H1 (cell line): ENCODE results near the gene NLRC5. TPM values are rescaled to one million over a fixed set of nuclear protein-coding genes. Genes with fewer than 3 reads are reported as not detected.

ENCODE experiments used
- CTCF ChIA-PET: fragments of 300-600 bp; sonication (Branson Sonifier 250); formaldehyde crosslinking; loops from one replicate; lab custom pipeline; 2021; ENCODE audit not compliant: partially characterized antibody; lab: Charles Lee
- POLR2A ChIA-PET: fragments of 300-600 bp; sonication (Branson Sonifier 250); formaldehyde crosslinking; loops from one replicate; lab custom pipeline; 2021; ENCODE audit warnings: inconsistent platforms; ENCODE audit not compliant: partially characterized antibody; lab: Charles Lee
- DNase-seq, 2 experiments: peaks; one replicate each; pipeline versions ENCODE4 v3.0.0 to v3.0.0-alpha.2; 2010 to 2022; ENCODE audit warnings: low spot score in 2 of 2, low read depth in 1 of 2, mixed read lengths in 1 of 2
- FAIRE-seq: peaks from 2 replicates; lab custom pipeline; 2011; peaks lifted over from hg19 to GRCh38; lab: Jason Lieb, UNC
- H2AFZ ChIP-seq: 2 replicates; pipeline ENCODE4 v1.8.1; 2012; ENCODE audit warnings: low read length, inconsistent platforms
- H2AK5ac ChIP-seq: 2 replicates; pipeline ENCODE4 v1.6.1; 2013; ENCODE audit warnings: low read depth, low read length
- H2BK120ac ChIP-seq: replicated peaks from 2 replicates; pipeline ENCODE3; 2013; ENCODE audit warnings: low read depth, low read length, inconsistent platforms
- H2BK12ac ChIP-seq: 2 replicates; pipeline ENCODE4 v1.6.1; 2013; ENCODE audit warnings: low read depth, low read length
- H2BK15ac ChIP-seq: 2 replicates; pipeline ENCODE4 v1.6.1; 2013; ENCODE audit warnings: low read length
- H2BK20ac ChIP-seq: 2 replicates; pipeline ENCODE4 v1.6.1; 2013; ENCODE audit warnings: low read length
- H2BK5ac ChIP-seq: 2 replicates; pipeline ENCODE4 v1.6.1; 2013; ENCODE audit warnings: low read depth, low read length
- H3K14ac ChIP-seq: 2 replicates; pipeline ENCODE4 v1.6.1; 2013; ENCODE audit warnings: inconsistent platforms; ENCODE audit not compliant: insufficient read length
- H3K18ac ChIP-seq: 2 replicates; pipeline ENCODE4 v1.6.1; 2013; ENCODE audit warnings: low read length; ENCODE audit errors: extremely low read depth
- H3K23ac ChIP-seq: 2 replicates; pipeline ENCODE4 v1.6.1; 2013; ENCODE audit warnings: inconsistent platforms; ENCODE audit not compliant: insufficient read length
- H3K23me2 ChIP-seq: 2 replicates; pipeline ENCODE4 v1.6.1; 2013; ENCODE audit warnings: low read depth, low read length
- H3K27ac ChIP-seq: 2 replicates; pipeline ENCODE4 v1.6.1; 2011; ENCODE audit warnings: low read depth, low read length, inconsistent platforms
- H3K27me3 ChIP-seq, 4 experiments: replicated peaks in 1 of 4; 1 replicate in 1 of 4; 2 replicates in 3 of 4; pipeline versions ENCODE4 v1.6.1 to v1.8.1; 2011 to 2013; ENCODE audit warnings: low read length in 3 of 4, mild to moderate bottlenecking in 3 of 4, inconsistent platforms in 2 of 4, mixed read lengths in 2 of 4, moderate library complexity in 1 of 4; ENCODE audit not compliant: control insufficient read depth in 3 of 4, insufficient read depth in 3 of 4; ENCODE audit errors: extremely low read depth in 1 of 4
- H3K36me3 ChIP-seq, 4 experiments: 2 replicates each; pipeline versions ENCODE4 v1.6.1 to v1.8.1; 2011 to 2013; ENCODE audit warnings: mild to moderate bottlenecking in 4 of 4, low read length in 3 of 4, moderate library complexity in 2 of 4, control low read depth in 1 of 4, inconsistent platforms in 1 of 4; ENCODE audit not compliant: insufficient read depth in 4 of 4, control insufficient read depth in 2 of 4
- H3K4ac ChIP-seq: replicated peaks from 2 replicates; pipeline ENCODE3; 2013; ENCODE audit warnings: low read length, low read depth, mixed read lengths, inconsistent platforms; ENCODE audit not compliant: insufficient read length
- H3K4me1 ChIP-seq, 4 experiments: replicated peaks in 1 of 4; 1 replicate in 1 of 4; 2 replicates in 3 of 4; pipeline versions ENCODE4 v1.6.1 to v1.8.1; 2011 to 2013; ENCODE audit warnings: low read length in 3 of 4, inconsistent platforms in 2 of 4, mixed read lengths in 1 of 4; ENCODE audit not compliant: insufficient read depth in 4 of 4, control insufficient read depth in 3 of 4
- H3K4me2 ChIP-seq, 2 experiments: 2 replicates each; pipeline versions ENCODE4 v1.6.1 to v1.8.1; 2011 to 2013; ENCODE audit warnings: low read depth in 2 of 2, low read length in 2 of 2, control low read depth in 1 of 2, inconsistent platforms in 1 of 2, mild to moderate bottlenecking in 1 of 2; ENCODE audit not compliant: insufficient read depth in 1 of 2
- H3K4me3 ChIP-seq, 4 experiments: fragments of 200-600, 300-600 bp in 1 of 4; sonication (generic), shearing (Covaris generic), sonication (Bioruptor Twin) in 1 of 4; 2 replicates each; pipeline versions ENCODE4 v1.5.1 to v1.8.1; 2011 to 2016; ENCODE audit warnings: low read length in 4 of 4, low read depth in 3 of 4, control low read depth in 2 of 4, inconsistent platforms in 2 of 4, mild to moderate bottlenecking in 2 of 4, mixed read lengths in 1 of 4, moderate library complexity in 1 of 4; ENCODE audit not compliant: insufficient read depth in 2 of 4; ENCODE audit errors: extremely low read depth in 1 of 4
- H3K56ac ChIP-seq: replicated peaks from 2 replicates; pipeline ENCODE3; 2013; ENCODE audit warnings: low read depth, mild to moderate bottlenecking, mixed read lengths, low read length, inconsistent platforms; ENCODE audit not compliant: insufficient read length
- H3K79me1 ChIP-seq: 2 replicates; pipeline ENCODE4 v1.6.1; 2013; ENCODE audit warnings: low read depth, low read length, control low read depth
- H3K79me2 ChIP-seq, 2 experiments: 2 replicates each; pipeline versions ENCODE4 v1.6.1 to v1.8.1; 2012 to 2013; ENCODE audit warnings: low read length in 2 of 2, mild to moderate bottlenecking in 2 of 2, inconsistent platforms in 1 of 2; ENCODE audit not compliant: insufficient read depth in 2 of 2, control insufficient read depth in 1 of 2
- H3K9ac ChIP-seq, 4 experiments: replicated peaks in 1 of 4; 1 replicate in 1 of 4; 2 replicates in 3 of 4; pipeline versions ENCODE4 v1.6.1 to v1.8.1; 2011 to 2013; ENCODE audit warnings: low read depth in 3 of 4, low read length in 3 of 4, control low read depth in 2 of 4, mild to moderate bottlenecking in 2 of 4, moderate library complexity in 2 of 4, inconsistent platforms in 1 of 4; ENCODE audit errors: extremely low read depth in 1 of 4
- H3K9me3 ChIP-seq, 2 experiments: 2 replicates each; pipeline versions ENCODE4 v1.6.1 to v1.8.1; 2012 to 2013; ENCODE audit warnings: mild to moderate bottlenecking in 2 of 2, moderate library complexity in 2 of 2, control low read depth in 1 of 2, inconsistent platforms in 1 of 2, low read depth in 1 of 2, low read length in 1 of 2, mixed read lengths in 1 of 2; ENCODE audit not compliant: insufficient read depth in 2 of 2
- H4K20me1 ChIP-seq, 2 experiments: replicated peaks in 1 of 2; 2 replicates each; pipeline versions ENCODE3 to v1.8.1; 2011 to 2013; ENCODE audit warnings: inconsistent platforms in 2 of 2, low read length in 2 of 2, mild to moderate bottlenecking in 1 of 2; ENCODE audit not compliant: insufficient read depth in 2 of 2, control insufficient read depth in 1 of 2
- H4K5ac ChIP-seq: 2 replicates; pipeline ENCODE4 v1.6.1; 2013; ENCODE audit warnings: low read length, low read depth, mixed read lengths, inconsistent platforms; ENCODE audit not compliant: insufficient read length
- H4K8ac ChIP-seq: 2 replicates; pipeline ENCODE4 v1.8.0; 2013; ENCODE audit warnings: mild to moderate bottlenecking, moderate library complexity, low read length, inconsistent platforms; ENCODE audit not compliant: insufficient read depth; ENCODE audit errors: extremely low read depth
- H4K91ac ChIP-seq: replicated peaks from 2 replicates; pipeline ENCODE3; 2013; ENCODE audit warnings: low read length, mixed read lengths, inconsistent platforms; ENCODE audit not compliant: insufficient read length
- EP300 ChIP-seq, 2 experiments: IDR thresholded peaks; 1 replicate in 1 of 2; 2 replicates in 1 of 2; pipeline ENCODE4 v1.6.1; 2011 to 2012; ENCODE audit warnings: low read depth in 2 of 2, low read length in 2 of 2, mild to moderate bottlenecking in 2 of 2, borderline replicate concordance in 1 of 2, inconsistent platforms in 1 of 2, moderate library complexity in 1 of 2
- FOSL1 ChIP-seq: IDR thresholded peaks from 2 replicates; pipeline ENCODE4 v1.6.1; 2011; ENCODE audit warnings: mild to moderate bottlenecking, low read depth, low read length, moderate library complexity; ENCODE audit not compliant: insufficient read depth
- KDM5A ChIP-seq: fragments of 200-600 bp; IDR thresholded peaks from 2 replicates; pipeline ENCODE4 v1.7.1; 2012; ENCODE audit warnings: mild to moderate bottlenecking, low read length, inconsistent platforms, mixed read lengths
- NRF1 ChIP-seq: IDR thresholded peaks from 2 replicates; pipeline ENCODE4 v1.6.1; 2011; ENCODE audit warnings: mild to moderate bottlenecking, low read depth, low read length, improper control_type of control experiment
- TAF7 ChIP-seq: optimal IDR thresholded peaks from 2 replicates; pipeline ENCODE3; 2011; ENCODE audit warnings: low read depth, mild to moderate bottlenecking, inconsistent platforms, low read length, moderate library complexity, borderline replicate concordance
- YY1 ChIP-seq: IDR thresholded peaks from 2 replicates; pipeline ENCODE4 v1.6.1; 2011; ENCODE audit warnings: low read depth, mild to moderate bottlenecking, low read length
- WGBS, 2 experiments: shearing (Covaris generic) in 1 of 2; methylation state at CpG; one replicate each; pipeline versions ENCODE4 v1.1.6 to v1.1.7; 2013 to 2015; ENCODE audit warnings: low lambda C conversion rate in 2 of 2, mixed read lengths in 2 of 2, inconsistent platforms in 1 of 2, low coverage in 1 of 2, missing lambda C conversion rate in 1 of 2; ENCODE audit not compliant: insufficient replicate concordance in 2 of 2, insufficient coverage in 1 of 2, insufficient read length in 1 of 2; ENCODE audit errors: extremely low coverage in 1 of 2, missing lambda C conversion rate in 1 of 2; 5-methylcytosine and 5-hydroxymethylcytosine counted together
- polyA plus RNA-seq, 7 experiments: library from polyadenylated mRNA; depleted of rRNA in 3 of 7; stranded (reverse) in 5 of 7; unstranded in 2 of 7; fragments of >200 nt in 5 of 7; fragments of 200-250 nt in 2 of 7; gene quantifications; 1 replicate in 5 of 7; 2 replicates in 1 of 7; 4 replicates in 1 of 7; pipeline versions ENCODE4 v1.2.1 to v1.2.3, GENCODE V29; 2011 to 2013; ENCODE audit warnings: missing spikeins in 2 of 7, mixed read lengths in 2 of 7
- total RNA-seq: library from RNA; stranded (reverse); fragmentation: NEBNext Ultra II Directional; extraction: Animal tissue kit (Norgen Biotek cat#: 25700); gene quantifications from 2 replicates; pipeline ENCODE4 v1.2.1, GENCODE V29; 2021

NLRC5 gene
- total and polyA plus RNA-seq, 2 of the 8 experiments (the other 6 are each of a cell fraction or from before 2014, with no cell fraction given): 2.2 to 3.2 TPM

DNA sequence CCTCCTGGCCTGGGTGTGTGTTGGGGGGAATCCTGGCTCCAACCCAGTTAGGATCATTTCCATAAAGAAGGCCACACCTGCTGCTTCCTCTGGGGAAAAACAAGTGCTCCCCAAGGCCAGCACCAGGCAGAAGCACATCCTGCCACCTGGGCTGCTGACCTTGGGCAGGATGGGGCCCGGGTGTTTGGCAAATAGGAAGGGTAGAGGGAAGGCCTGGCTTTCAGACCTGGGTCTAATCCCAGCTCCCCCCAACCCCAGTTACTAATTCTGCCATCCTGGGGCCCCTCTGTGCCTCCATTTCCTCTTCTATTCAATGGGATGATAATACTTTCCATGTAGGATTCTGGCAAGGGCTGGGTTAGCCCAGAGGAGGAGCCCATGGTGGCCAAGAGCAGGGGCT lies 3.0 kb upstream of the NLRC5 start:
- Histone ChIP-seq H3K23ac (no peak overlapping the region), H2AK5ac (no peak overlapping the region), H3K79me1 (no peaks in the 10 kb centered on the region), H4K20me1 (no peaks in the 10 kb centered on the region), H3K27ac (no peak overlapping the region), H2BK15ac (no peak overlapping the region), H3K27me3 (peaks cover 0 to 33% (median 24%) of the 10 kb centered on the region in 4 experiments; a peak in 6 of 7 replicates), H4K8ac (no peak overlapping the region), H3K9me3 (no peaks in the 10 kb centered on the region), H3K18ac (no peak overlapping the region; the same call in 1 of the 2 replicates), H3K4me1 (peaks cover 0 to 5% (median 3%) of the 10 kb centered on the region in 4 experiments; a peak in 3 of 7 replicates), H3K23me2 (peaks cover 8% of the 10 kb centered on the region; the same call in 1 of the 2 replicates), H3K56ac (no peak overlapping the region), H4K91ac (no peak overlapping the region), H3K9ac (no peak overlapping the region), H2BK12ac (no peak overlapping the region), H3K4ac (no peak overlapping the region), H3K36me3 (no peaks in the 10 kb centered on the region), H2BK5ac (no peak overlapping the region), H3K4me2 (no peak overlapping the region), H2BK120ac (no peak overlapping the region), H2AFZ (no peak overlapping the region), H2BK20ac (no peak overlapping the region)
- DNase-seq: no peak
- WGBS, 2 experiments: 73% methylated on average over 1 of the region's 1 CpG; no CpG with 5 or more reads in 1 of the 2 experiments
- CTCF ChIA-PET: interaction anchor here (0.6 to 8.1 kb wide), 4 partner anchors 21 to 90 kb away, joined by 3 to 67 read pairs (median 4); no protein-coding TSS in a partner anchor
- POLR2A ChIA-PET: interaction anchor here (0.7 to 1.4 kb wide), 2 partner anchors 22 to 40 kb away, joined by 3 read pairs; no protein-coding TSS in a partner anchor
- no peak for TF ChIP-seq KDM5A
- no peak for TF ChIP-seq NRF1
- TF ChIP-seq TAF7: no peak
- TF ChIP-seq EP300 (IDR thresholded peaks at IDR 0.05; ENCODE audit: borderline replicate concordance in 1 of 2, low read depth in 2 of 2, low read length in 2 of 2): no peak
- no peak for TF ChIP-seq YY1
- TF ChIP-seq FOSL1: no peak
- TF ChIP-seq, all 59 proteins: peak for 0
- no peaks in the 10 kb centered on the region for H3K79me2 ChIP-seq
- no peak overlapping the region for H3K4me3 ChIP-seq
- no peak for FAIRE-seq
- no peak overlapping the region for H4K5ac ChIP-seq
- H3K14ac ChIP-seq: no peak overlapping the region
